GM12878 (cell line): ENCODE data around the gene LRBA. TPM values are rescaled to one million over a fixed set of nuclear protein-coding genes. Genes with fewer than 3 reads are reported as not detected.

Experiments used
- ATAC-seq: fragments of 200-7000 bp; cut with Tn5 transposase; 3 replicates; pipeline ENCODE4 v1.9.1; 2020; ENCODE audit warnings: mild to moderate bottlenecking, moderate library complexity
- BruUV-seq: library from RNA; stranded (reverse); fragments of 400-500 nt; replicated peaks from 2 replicates; lab custom pipeline; 2021; lab: Mats Ljungman, UMichigan
- CTCF ChIA-PET: fragments of 300-600 bp; sonication (Branson Sonifier 250); formaldehyde crosslinking; extraction: SDS; loops from one replicate; lab custom pipeline; 2021; ENCODE audit warnings: inconsistent platforms; lab: Yijun Ruan, JAX
- POLR2A ChIA-PET: fragments of 350-600 bp; formaldehyde crosslinking; extraction: SDS; loops from one replicate; lab custom pipeline; 2021; ENCODE audit warnings: inconsistent platforms; lab: Charles Lee
- RAD21 ChIA-PET: fragments of 300-600 bp; sonication (Branson Sonifier 250); formaldehyde crosslinking; loops from one replicate; lab custom pipeline; 2023; ENCODE audit warnings: antibody characterized with exemption; ENCODE audit not compliant: unreplicated experiment; lab: Charles Lee
- SMC1A ChIA-PET: fragments of 300-600 bp; sonication (Branson Sonifier 250); formaldehyde crosslinking; loops from one replicate; lab custom pipeline; 2023; ENCODE audit not compliant: unreplicated experiment, uncharacterized antibody; lab: Charles Lee
- DNase-seq: peaks from one replicate; pipeline ENCODE4 v3.0.0-alpha.2; 2011; ENCODE audit warnings: low read depth, low spot score
- FAIRE-seq: peaks from 3 replicates; lab custom pipeline; 2011; peaks lifted over from hg19 to GRCh38; lab: Jason Lieb, UNC
- H2AFZ ChIP-seq: 2 replicates; pipeline ENCODE4 v1.6.0; 2011; ENCODE audit warnings: low read depth, low read length, control low read depth; ENCODE audit not compliant: control insufficient read depth
- H3K27ac ChIP-seq: 2 replicates; pipeline ENCODE4 v1.5.1; 2011; ENCODE audit warnings: control low read depth; ENCODE audit not compliant: control insufficient read depth, insufficient read depth
- H3K27me3 ChIP-seq, 2 experiments: replicated peaks in 1 of 2; 2 replicates each; pipeline versions ENCODE4 v1.6.0 to v1.6.1; 2011; ENCODE audit warnings: low read length in 1 of 2; ENCODE audit not compliant: control insufficient read depth in 2 of 2, insufficient read depth in 2 of 2
- H3K36me3 ChIP-seq, 2 experiments: 2 replicates each; pipeline ENCODE4 v1.5.1; 2011; ENCODE audit warnings: low read length in 1 of 2; ENCODE audit not compliant: control insufficient read depth in 2 of 2, insufficient read depth in 2 of 2
- H3K4me1 ChIP-seq: 2 replicates; pipeline ENCODE4 v1.6.1; 2011; ENCODE audit warnings: mild to moderate bottlenecking, low read length, moderate library complexity, mixed read lengths; ENCODE audit not compliant: control insufficient read depth, insufficient read depth
- H3K4me2 ChIP-seq: 2 replicates; pipeline ENCODE4 v1.6.0; 2011; ENCODE audit warnings: control low read depth; ENCODE audit not compliant: control insufficient read depth, insufficient read depth
- H3K4me3 ChIP-seq: fragments of 200-600 bp; sonication (generic); 2 replicates; pipeline ENCODE4 v1.5.1; 2016
- H3K79me2 ChIP-seq: 2 replicates; pipeline ENCODE4 v1.6.0; 2011; ENCODE audit warnings: low read length; ENCODE audit not compliant: control insufficient read depth, insufficient read depth
- H3K9ac ChIP-seq: 2 replicates; pipeline ENCODE4 v1.8.0; 2011; ENCODE audit warnings: low read length, control low read depth, mixed read lengths; ENCODE audit not compliant: control insufficient read depth, insufficient read depth
- H3K9me3 ChIP-seq: replicated peaks from 3 replicates; pipeline ENCODE4 v1.5.1; 2011; ENCODE audit warnings: mild to moderate bottlenecking, low read length; ENCODE audit not compliant: control insufficient read depth, insufficient read depth
- H4K20me1 ChIP-seq: 2 replicates; pipeline ENCODE4 v1.6.0; 2011; ENCODE audit not compliant: control insufficient read depth, insufficient read depth
- MYC ChIP-seq: IDR thresholded peaks from 2 replicates; pipeline ENCODE4 v1.6.1; 2011; ENCODE audit warnings: mild to moderate bottlenecking, low read length, moderate library complexity, inconsistent platforms; ENCODE audit not compliant: insufficient read depth, insufficient replicate concordance, insufficient read length, severe bottlenecking
- NR2C1 ChIP-seq: fragments of 450-650 bp; IDR thresholded peaks from 2 replicates; pipeline ENCODE4 v1.6.1; 2017; ENCODE audit warnings: antibody characterized with exemption, mild to moderate bottlenecking, moderate library complexity
- WGBS: methylation state at CpG from one replicate; pipeline ENCODE4 v1.1.6; 2016; ENCODE audit warnings: low lambda C conversion rate; ENCODE audit not compliant: insufficient replicate concordance, insufficient coverage; ENCODE audit errors: missing lambda C conversion rate; 5-methylcytosine and 5-hydroxymethylcytosine counted together
- in situ Hi-C: fragments of 300-500 bp; cut with MboI; formaldehyde crosslinking; loops from 9 replicates; pipeline ENCODE4 v1.14.3; 2018; ENCODE audit warnings: mixed read lengths
- intact Hi-C: fragments of 100-400 bp; cut with micrococcal nuclease; formaldehyde crosslinking; loops from one replicate; pipeline ENCODE4 v1.14.2; 2022; ENCODE audit not compliant: unreplicated experiment
- polyA plus RNA-seq, 11 experiments: library from polyadenylated mRNA; depleted of rRNA in 4 of 11; unstranded in 6 of 11; stranded (reverse) in 5 of 11; fragments of >200 nt; fragmentation: Nextera tagmentation in 4 of 11; fragmentation: Illumina TruSeq in 1 of 11; extraction: Ambion mirVana in 4 of 11; extraction: Trizol in 1 of 11; gene quantifications; 1 replicate in 1 of 11; 2 replicates in 10 of 11; pipeline versions ENCODE4 v1.2.1 to v1.2.3, GENCODE V29; 2011 to 2016; ENCODE audit warnings: inconsistent platforms in 2 of 11, missing spikeins in 2 of 11, low read depth in 1 of 11
- total RNA-seq, 4 experiments: library from RNA; depleted of rRNA in 3 of 4; stranded (reverse); fragments of >200 nt in 3 of 4; fragmentation: Illumina TruSeq in 1 of 4; extraction: Trizol in 1 of 4; gene quantifications; 2 replicates each; pipeline versions ENCODE4 v1.2.1 to v1.2.3, GENCODE V29; 2013 to 2021
- TF ChIP-seq, protein P1 (sequence below): fragments of 450-650 bp; IDR thresholded peaks from 2 replicates; pipeline ENCODE4 v1.6.1; 2017; ENCODE audit warnings: borderline replicate concordance
- TF ChIP-seq, protein P2 (sequence below): fragments of 150-350 bp; IDR thresholded peaks from 2 replicates; pipeline ENCODE4 v1.6.1; 2016; ENCODE audit warnings: low read depth, low read length

LRBA gene
- total and polyA plus RNA-seq, 10 of the 15 experiments (the other 5 are each of a cell fraction or from before 2014, with no cell fraction given), result 20.3 to 93.4 (median 55.0) TPM

DNA sequence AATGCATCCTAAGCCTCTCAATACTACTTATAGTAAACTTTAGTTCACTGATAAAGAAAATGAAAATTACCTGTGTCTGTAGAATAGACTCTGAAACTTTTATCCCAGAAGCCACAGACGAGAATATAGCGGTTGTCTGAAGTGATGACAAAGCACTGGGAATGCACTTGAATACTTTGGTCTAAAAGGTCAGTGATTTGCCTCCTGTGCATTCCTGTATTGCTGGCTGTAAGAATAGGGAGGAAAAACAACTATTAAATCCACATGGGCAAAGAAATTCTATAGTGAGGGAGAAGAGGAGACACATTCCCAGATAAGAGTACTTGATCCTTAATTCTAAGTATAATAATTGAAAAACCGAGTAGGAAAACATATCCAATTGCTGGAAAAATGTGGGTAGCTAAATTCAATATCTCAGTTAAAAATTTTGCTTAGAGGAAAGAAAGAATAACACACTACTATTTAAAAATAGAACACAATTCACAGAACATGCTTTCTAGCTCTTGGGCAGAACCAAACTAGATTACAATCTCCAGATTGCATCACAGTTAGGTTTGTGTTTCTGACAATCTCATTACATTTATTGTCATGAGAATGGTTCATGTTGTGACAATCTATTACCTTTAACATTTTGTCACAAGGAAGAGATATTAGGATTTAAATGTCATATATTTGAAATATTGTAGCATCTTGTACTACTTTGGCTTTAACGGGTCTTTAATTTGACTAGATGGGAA lies 704.8 kb downstream of the LRBA start:
- POLR2A ChIA-PET, result interaction anchor here (1.6 kb wide), 1 partner anchor 8 kb away, joined by 4 read pairs; no protein-coding TSS in a partner anchor
- FAIRE-seq, result no peak
- in situ Hi-C loops, result no loop called here

More for the DNA sequence above, 704.8 kb downstream of the LRBA start:
- intact Hi-C loops, result no loop called here
- no peaks in the 10 kb centered on the region for H3K79me2 ChIP-seq
- H3K27ac ChIP-seq, result no peak overlapping the region
- H3K36me3 ChIP-seq, result no peaks in the 10 kb centered on the region; a peak in 1 of 4 replicates
- no peak overlapping the region for H3K9ac ChIP-seq
- H3K27me3 ChIP-seq, result no peaks in the 10 kb centered on the region
- TF ChIP-seq, protein P1, sequence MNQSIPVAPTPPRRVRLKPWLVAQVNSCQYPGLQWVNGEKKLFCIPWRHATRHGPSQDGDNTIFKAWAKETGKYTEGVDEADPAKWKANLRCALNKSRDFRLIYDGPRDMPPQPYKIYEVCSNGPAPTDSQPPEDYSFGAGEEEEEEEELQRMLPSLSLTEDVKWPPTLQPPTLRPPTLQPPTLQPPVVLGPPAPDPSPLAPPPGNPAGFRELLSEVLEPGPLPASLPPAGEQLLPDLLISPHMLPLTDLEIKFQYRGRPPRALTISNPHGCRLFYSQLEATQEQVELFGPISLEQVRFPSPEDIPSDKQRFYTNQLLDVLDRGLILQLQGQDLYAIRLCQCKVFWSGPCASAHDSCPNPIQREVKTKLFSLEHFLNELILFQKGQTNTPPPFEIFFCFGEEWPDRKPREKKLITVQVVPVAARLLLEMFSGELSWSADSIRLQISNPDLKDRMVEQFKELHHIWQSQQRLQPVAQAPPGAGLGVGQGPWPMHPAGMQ, result no peak
- TF ChIP-seq, protein P2, sequence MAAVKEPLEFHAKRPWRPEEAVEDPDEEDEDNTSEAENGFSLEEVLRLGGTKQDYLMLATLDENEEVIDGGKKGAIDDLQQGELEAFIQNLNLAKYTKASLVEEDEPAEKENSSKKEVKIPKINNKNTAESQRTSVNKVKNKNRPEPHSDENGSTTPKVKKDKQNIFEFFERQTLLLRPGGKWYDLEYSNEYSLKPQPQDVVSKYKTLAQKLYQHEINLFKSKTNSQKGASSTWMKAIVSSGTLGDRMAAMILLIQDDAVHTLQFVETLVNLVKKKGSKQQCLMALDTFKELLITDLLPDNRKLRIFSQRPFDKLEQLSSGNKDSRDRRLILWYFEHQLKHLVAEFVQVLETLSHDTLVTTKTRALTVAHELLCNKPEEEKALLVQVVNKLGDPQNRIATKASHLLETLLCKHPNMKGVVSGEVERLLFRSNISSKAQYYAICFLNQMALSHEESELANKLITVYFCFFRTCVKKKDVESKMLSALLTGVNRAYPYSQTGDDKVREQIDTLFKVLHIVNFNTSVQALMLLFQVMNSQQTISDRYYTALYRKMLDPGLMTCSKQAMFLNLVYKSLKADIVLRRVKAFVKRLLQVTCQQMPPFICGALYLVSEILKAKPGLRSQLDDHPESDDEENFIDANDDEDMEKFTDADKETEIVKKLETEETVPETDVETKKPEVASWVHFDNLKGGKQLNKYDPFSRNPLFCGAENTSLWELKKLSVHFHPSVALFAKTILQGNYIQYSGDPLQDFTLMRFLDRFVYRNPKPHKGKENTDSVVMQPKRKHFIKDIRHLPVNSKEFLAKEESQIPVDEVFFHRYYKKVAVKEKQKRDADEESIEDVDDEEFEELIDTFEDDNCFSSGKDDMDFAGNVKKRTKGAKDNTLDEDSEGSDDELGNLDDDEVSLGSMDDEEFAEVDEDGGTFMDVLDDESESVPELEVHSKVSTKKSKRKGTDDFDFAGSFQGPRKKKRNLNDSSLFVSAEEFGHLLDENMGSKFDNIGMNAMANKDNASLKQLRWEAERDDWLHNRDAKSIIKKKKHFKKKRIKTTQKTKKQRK, result no peak
- TF ChIP-seq NR2C1, result no peak
- TF ChIP-seq MYC, result no peak
- DNase-seq (no peak), ATAC-seq (no peak)
- no peaks in the 10 kb centered on the region for H4K20me1 ChIP-seq
- CTCF ChIA-PET, result interaction anchor here (0.8 to 2.1 kb wide), 6 partner anchors 11 to 557 kb away, joined by 3 to 8 read pairs (median 4); no protein-coding TSS in a partner anchor
- H3K4me3 ChIP-seq, result no peak overlapping the region
- SMC1A ChIA-PET, result interaction anchor here (0.9 to 2.0 kb wide), 2 partner anchors 16 to 556 kb away, joined by 3 to 5 read pairs; no protein-coding TSS in a partner anchor
- no peak overlapping the region for H3K4me2 ChIP-seq
- RAD21 ChIA-PET, result interaction anchor here (1.3 kb wide), 1 partner anchor 9 kb away, joined by 3 read pairs; no protein-coding TSS in a partner anchor
- H2AFZ ChIP-seq, result no peak overlapping the region
- no peaks in the 10 kb centered on the region for H3K9me3 ChIP-seq
- BruUV-seq, result no TSS peak
- 75% methylated on average over 4 of the region's 4 CpGs for WGBS
- H3K4me1 ChIP-seq, result no peaks in the 10 kb centered on the region
